ENCODE data around the gene WNT1.
A peak's percentile ranks its signal among the peaks of the same experiment; 100 is the strongest.

Gene WNT1

GRCh38 chr12:49013428-49013827 is 35.3 kb downstream of the WNT1 start:
- peaks cover 18% of the 10 kb centered on the region for H3K36me3 ChIP-seq (ENCODE audit: control insufficient read depth, insufficient read depth, low read length)
- H3K27ac ChIP-seq (ENCODE audit: low read depth, low read length, severe bottlenecking) = no peak overlapping the region
- no peaks in the 10 kb centered on the region for H3K4me1 ChIP-seq (ENCODE audit: control insufficient read depth, insufficient read depth, low read length, poor library complexity, severe bottlenecking)
- H3K9me3 ChIP-seq (ENCODE audit: control insufficient read depth, low read length) = no peaks in the 10 kb centered on the region
- 100% methylated on average over 1 to 2 of the region's 3 CpGs for WGBS, 2 experiments (ENCODE audit: insufficient coverage in 2 of 2)
- no peak overlapping the region for H3K4me3 ChIP-seq (ENCODE audit: extremely low read depth, insufficient read depth, low read length, poor library complexity, severe bottlenecking)

DNA sequence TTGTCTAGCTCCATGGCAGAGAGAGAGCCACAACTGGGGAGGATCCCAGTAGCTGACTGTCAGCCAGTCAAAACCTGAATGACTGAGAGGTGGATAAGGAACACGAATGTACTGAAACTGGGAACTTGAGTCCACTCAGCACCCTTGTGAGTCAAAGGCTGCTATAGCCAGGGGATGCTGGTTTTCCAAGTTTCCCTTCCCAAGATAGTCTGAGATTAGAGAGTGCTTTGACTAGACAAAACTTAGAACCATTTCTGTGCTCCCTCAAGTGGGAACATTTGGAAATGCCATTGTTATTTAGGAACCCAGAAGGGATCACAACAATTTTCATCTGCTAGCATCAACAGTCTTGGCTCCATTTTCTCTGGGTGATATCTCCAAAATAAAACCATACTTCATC is 36.4 kb downstream of the WNT1 start:
- Histone ChIP-seq H3K9me3 (ENCODE audit: control insufficient read depth, low read length) (no peaks in the 10 kb centered on the region), H3K4me1 (ENCODE audit: control insufficient read depth, insufficient read depth, low read length, poor library complexity, severe bottlenecking) (peaks cover 4% of the 10 kb centered on the region), H3K36me3 (ENCODE audit: control insufficient read depth, insufficient read depth, low read length) (peaks cover 18% of the 10 kb centered on the region), H3K4me3 (ENCODE audit: extremely low read depth, insufficient read depth, low read length, poor library complexity, severe bottlenecking) (no peak overlapping the region), H3K27ac (ENCODE audit: low read depth, low read length, severe bottlenecking) (no peak overlapping the region)
- 38 to 80% methylated on average over 1 of the region's 1 CpG for WGBS, 2 experiments (ENCODE audit: insufficient coverage in 2 of 2)

DNA sequence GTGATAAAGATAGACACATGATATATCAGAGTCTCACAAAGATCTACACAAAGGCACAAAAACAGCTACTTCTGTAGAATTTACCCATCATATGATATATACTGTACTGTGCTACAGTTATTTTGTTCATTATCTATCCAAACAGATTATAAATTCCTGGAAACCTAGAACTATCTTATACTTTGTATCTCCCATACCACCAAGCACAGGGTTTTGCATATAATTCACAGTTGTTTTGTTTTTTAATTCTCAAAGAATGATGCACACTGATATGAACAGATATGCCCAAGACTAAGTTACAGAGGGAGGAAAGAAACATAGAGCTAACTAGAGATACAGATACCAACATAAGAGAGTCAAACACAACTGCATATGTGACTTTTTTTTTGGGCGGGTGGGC is 37.1 kb downstream of the WNT1 start:
- H3K4me1 ChIP-seq (ENCODE audit: control insufficient read depth, insufficient read depth, low read length, poor library complexity, severe bottlenecking) = peaks cover 9% of the 10 kb centered on the region
- H3K4me3 ChIP-seq (ENCODE audit: extremely low read depth, insufficient read depth, low read length, poor library complexity, severe bottlenecking) = no peak overlapping the region
- H3K36me3 ChIP-seq (ENCODE audit: control insufficient read depth, insufficient read depth, low read length) = peaks cover 18% of the 10 kb centered on the region
- 91 to 100% methylated on average over 1 of the region's 1 CpG for WGBS, 2 experiments (ENCODE audit: insufficient coverage in 2 of 2)
- H3K9me3 ChIP-seq (ENCODE audit: control insufficient read depth, low read length) = no peaks in the 10 kb centered on the region
- no peak overlapping the region for H3K27ac ChIP-seq (ENCODE audit: low read depth, low read length, severe bottlenecking)

DNA sequence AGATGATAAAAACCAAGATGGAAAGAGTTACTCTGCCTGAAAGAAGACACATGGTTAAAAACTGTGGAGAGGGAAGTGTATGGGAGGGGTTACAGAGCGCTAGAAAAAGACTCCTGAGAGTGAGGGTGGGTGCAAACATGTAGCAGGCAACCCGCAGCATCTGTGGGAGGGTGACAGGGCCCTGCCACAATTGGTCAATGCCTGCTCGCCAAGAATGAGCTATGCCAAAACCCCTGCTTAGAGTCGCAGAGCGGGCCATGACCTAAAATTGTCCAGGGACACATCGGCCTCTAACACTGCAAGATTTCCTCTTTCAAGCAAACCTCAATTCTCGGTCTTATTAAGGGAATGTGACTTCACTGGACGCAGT is 39.8 kb downstream of the WNT1 start:
- 19 to 26% methylated on average over 6 to 8 of the region's 8 CpGs for WGBS, 2 experiments (ENCODE audit: insufficient coverage in 2 of 2)
- H3K36me3 ChIP-seq (ENCODE audit: control insufficient read depth, insufficient read depth, low read length) = peaks cover 29% of the 10 kb centered on the region
- peaks cover 12% of the 10 kb centered on the region for H3K4me1 ChIP-seq (ENCODE audit: control insufficient read depth, insufficient read depth, low read length, poor library complexity, severe bottlenecking)
- H3K9me3 ChIP-seq (ENCODE audit: control insufficient read depth, low read length) = no peaks in the 10 kb centered on the region
- H3K27ac ChIP-seq (ENCODE audit: low read depth, low read length, severe bottlenecking) = peak overlapping the region; percentile 98
- H3K4me3 ChIP-seq (ENCODE audit: extremely low read depth, insufficient read depth, low read length, poor library complexity, severe bottlenecking) = peak overlapping the region; percentile 67

DNA sequence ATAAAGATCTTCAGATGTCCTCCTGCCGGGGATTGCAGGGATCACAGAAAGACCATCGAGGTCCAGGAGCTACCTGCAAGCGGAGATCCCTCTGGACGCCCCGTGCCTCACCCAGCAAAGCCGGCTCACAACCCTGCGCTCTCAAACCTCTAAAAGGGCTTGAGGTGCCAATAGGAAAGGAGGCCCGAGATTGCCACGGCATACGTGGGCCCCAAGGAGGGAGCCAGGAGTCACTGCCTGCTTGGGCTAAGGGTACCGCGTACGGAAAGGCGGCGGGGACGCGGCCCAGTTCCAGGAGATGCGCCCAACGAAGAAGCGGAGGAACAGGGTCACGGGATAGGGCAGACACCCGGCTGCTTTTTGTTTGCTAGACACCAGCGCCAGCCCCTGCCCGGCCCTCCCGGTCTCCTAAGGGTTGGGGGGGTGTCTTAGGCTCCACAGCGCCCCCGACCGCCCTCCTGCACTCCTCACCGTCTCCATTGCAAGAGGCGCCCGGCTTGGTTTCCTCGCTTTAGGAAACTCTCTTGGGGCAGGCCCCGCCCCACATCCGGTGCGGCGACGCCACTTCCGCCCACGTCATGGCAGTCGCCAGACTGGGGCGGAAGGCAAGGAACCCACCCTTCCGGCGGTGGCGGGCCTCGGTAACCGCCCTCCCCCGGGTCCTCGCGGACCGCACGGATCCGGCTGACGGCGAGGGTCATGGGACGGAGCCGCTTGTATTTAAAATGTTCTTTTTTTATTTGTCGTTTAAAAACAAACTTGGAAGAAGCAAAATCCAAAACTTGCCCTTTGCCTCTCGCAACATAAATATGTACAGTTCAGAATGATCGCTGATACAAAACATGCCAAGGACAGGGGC is 40.4 kb downstream of the WNT1 start, which contains the start of gene PRKAG1:
TSS of gene PRKAG1 (minus strand) at position 516 of the 859 bp plus-strand sequence. CDS start at position 480, 36 bp downstream.
- 0 to 1% methylated on average over 38 to 43 of the region's 59 CpGs for WGBS, 2 experiments (ENCODE audit: insufficient coverage in 2 of 2)
- H3K36me3 ChIP-seq (ENCODE audit: control insufficient read depth, insufficient read depth, low read length) = peaks cover 35% of the 10 kb centered on the region

GRCh38 chr12:49019120-49019430 is 41.0 kb downstream of the WNT1 start:
- peak overlapping the region; percentile 98 for H3K27ac ChIP-seq (ENCODE audit: low read depth, low read length, severe bottlenecking)
- H3K4me3 ChIP-seq (ENCODE audit: extremely low read depth, insufficient read depth, low read length, poor library complexity, severe bottlenecking) = peak overlapping the region; percentile 67
- no CpG with 5 or more reads among the region's 8 CpGs for WGBS, 2 experiments (ENCODE audit: insufficient coverage in 2 of 2)
- H3K4me1 ChIP-seq (ENCODE audit: control insufficient read depth, insufficient read depth, low read length, poor library complexity, severe bottlenecking) = peaks cover 12% of the 10 kb centered on the region
- H3K9me3 ChIP-seq (ENCODE audit: control insufficient read depth, low read length) = no peaks in the 10 kb centered on the region
- H3K36me3 ChIP-seq (ENCODE audit: control insufficient read depth, insufficient read depth, low read length) = peaks cover 40% of the 10 kb centered on the region

More for the DNA sequence above, 40.4 kb downstream of the WNT1 start, which contains the start of gene PRKAG1:
- Histone ChIP-seq H3K27ac (ENCODE audit: low read depth, low read length, severe bottlenecking) (peak within 1 kb of the TSS; percentile 98), H3K4me1 (ENCODE audit: control insufficient read depth, insufficient read depth, low read length, poor library complexity, severe bottlenecking) (peaks cover 12% of the 10 kb centered on the region), H3K4me3 (ENCODE audit: extremely low read depth, insufficient read depth, low read length, poor library complexity, severe bottlenecking) (peak within 1 kb of the TSS; percentile 67), H3K9me3 (ENCODE audit: control insufficient read depth, low read length) (no peaks in the 10 kb centered on the region)

- H3K4me3 ChIP-seq (ENCODE audit: extremely low read depth, insufficient read depth, low read length, poor library complexity, severe bottlenecking) = peak overlapping the region; percentile 67
Observed at GRCh38 chr12:49019443-49020324, 41.6 kb downstream of the WNT1 start.

GRCh38 chr12:49020441-49020840 is 42.3 kb downstream of the WNT1 start:
- peaks cover 12% of the 10 kb centered on the region for H3K4me1 ChIP-seq (ENCODE audit: control insufficient read depth, insufficient read depth, low read length, poor library complexity, severe bottlenecking)
- H3K4me3 ChIP-seq (ENCODE audit: extremely low read depth, insufficient read depth, low read length, poor library complexity, severe bottlenecking) = no peak overlapping the region
- H3K9me3 ChIP-seq (ENCODE audit: control insufficient read depth, low read length) = no peaks in the 10 kb centered on the region
- H3K36me3 ChIP-seq (ENCODE audit: control insufficient read depth, insufficient read depth, low read length) = peaks cover 54% of the 10 kb centered on the region
- no peak overlapping the region for H3K27ac ChIP-seq (ENCODE audit: low read depth, low read length, severe bottlenecking)
- no CpG with 5 or more reads among the region's 6 CpGs for WGBS, 2 experiments (ENCODE audit: insufficient coverage in 2 of 2)

More at GRCh38 chr12:49019443-49020324, 41.6 kb downstream of the WNT1 start:
- WGBS, 2 experiments (ENCODE audit: insufficient coverage in 2 of 2) = 90 to 96% methylated on average over 3 to 4 of the region's 10 CpGs
- Histone ChIP-seq H3K4me1 (ENCODE audit: control insufficient read depth, insufficient read depth, low read length, poor library complexity, severe bottlenecking) (peaks cover 12% of the 10 kb centered on the region), H3K27ac (ENCODE audit: low read depth, low read length, severe bottlenecking) (peak overlapping the region; percentile 98), H3K36me3 (ENCODE audit: control insufficient read depth, insufficient read depth, low read length) (peaks cover 47% of the 10 kb centered on the region), H3K9me3 (ENCODE audit: control insufficient read depth, low read length) (no peaks in the 10 kb centered on the region)

DNA sequence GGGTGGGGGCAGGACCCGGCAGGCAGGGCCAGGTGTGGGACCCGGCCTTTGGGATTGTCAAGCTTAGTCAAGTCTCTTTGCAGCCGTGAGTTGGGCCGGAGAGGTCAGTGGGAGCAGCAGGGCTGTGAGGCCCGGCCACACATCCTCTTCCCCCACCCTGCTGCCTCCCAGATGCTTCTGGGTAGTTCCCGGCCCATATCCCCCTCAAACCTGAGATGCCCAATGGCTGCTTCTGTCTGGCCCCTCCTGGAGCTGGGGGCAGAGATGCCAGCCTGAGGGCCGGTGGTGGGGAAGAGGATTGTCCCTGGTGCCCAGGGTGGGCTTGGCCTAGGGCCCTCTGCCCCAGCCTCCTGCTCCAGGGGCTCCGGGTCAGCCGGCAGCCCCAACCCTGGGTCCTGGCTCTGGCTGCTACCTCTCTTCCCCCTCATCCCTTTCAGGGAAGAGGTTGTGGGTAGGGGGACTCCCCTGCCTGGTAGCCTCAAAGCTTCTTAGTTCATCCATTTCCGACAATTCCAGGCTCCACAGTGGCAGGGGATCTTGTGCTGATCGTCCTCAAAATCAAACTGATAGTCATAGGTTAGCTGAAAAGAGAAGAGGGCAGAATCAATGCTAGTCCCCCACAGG is 43.3 kb downstream of the WNT1 start:
- Histone ChIP-seq H3K36me3 (ENCODE audit: control insufficient read depth, insufficient read depth, low read length) (peaks cover 59% of the 10 kb centered on the region), H3K4me1 (ENCODE audit: control insufficient read depth, insufficient read depth, low read length, poor library complexity, severe bottlenecking) (peaks cover 12% of the 10 kb centered on the region), H3K27ac (ENCODE audit: low read depth, low read length, severe bottlenecking) (no peak overlapping the region), H3K9me3 (ENCODE audit: control insufficient read depth, low read length) (no peaks in the 10 kb centered on the region), H3K4me3 (ENCODE audit: extremely low read depth, insufficient read depth, low read length, poor library complexity, severe bottlenecking) (no peak overlapping the region)
- 92 to 100% methylated on average over 2 to 5 of the region's 11 CpGs for WGBS, 2 experiments (ENCODE audit: insufficient coverage in 2 of 2)

GRCh38 chr12:49022558-49023178 is 44.5 kb downstream of the WNT1 start:
- peaks cover 72% of the 10 kb centered on the region for H3K36me3 ChIP-seq (ENCODE audit: control insufficient read depth, insufficient read depth, low read length)
- peaks cover 12% of the 10 kb centered on the region for H3K4me1 ChIP-seq (ENCODE audit: control insufficient read depth, insufficient read depth, low read length, poor library complexity, severe bottlenecking)
- no peaks in the 10 kb centered on the region for H3K9me3 ChIP-seq (ENCODE audit: control insufficient read depth, low read length)
- WGBS, 2 experiments (ENCODE audit: insufficient coverage in 2 of 2) = 97% methylated on average over 14 of the region's 15 CpGs
- no peak overlapping the region for H3K27ac ChIP-seq (ENCODE audit: low read depth, low read length, severe bottlenecking)
- no peak overlapping the region for H3K4me3 ChIP-seq (ENCODE audit: extremely low read depth, insufficient read depth, low read length, poor library complexity, severe bottlenecking)

Data from mesodermal cell (in vitro differentiated cells).